Skeletal muscle tissue (tissue), 4 donors: Measurements from ENCODE around the gene SH2D3C. TPM values are rescaled to one million over a fixed set of nuclear protein-coding genes. Genes with fewer than 3 reads are reported as not detected.
A peak's percentile ranks its signal among the peaks of the same experiment; 100 is the strongest.

ENCODE experiments used
- H3K27ac ChIP-seq: one replicate; pipeline ENCODE4 v1.7.0; 2013; ENCODE audit warnings: mild to moderate bottlenecking, low read depth, low read length, inconsistent platforms
- H3K27me3 ChIP-seq, 3 donors: one replicate each; pipeline ENCODE4 v1.7.0; 2013; ENCODE audit warnings: low read length in 3 of 3; ENCODE audit not compliant: control insufficient read depth in 3 of 3, insufficient read depth in 3 of 3
- H3K36me3 ChIP-seq, 3 donors: one replicate each; pipeline ENCODE4 v1.7.0; 2013; ENCODE audit warnings: low read length in 3 of 3; ENCODE audit not compliant: control insufficient read depth in 3 of 3, insufficient read depth in 3 of 3
- H3K4me1 ChIP-seq, 3 donors: one replicate each; pipeline ENCODE4 v1.7.0; 2013; ENCODE audit warnings: low read length in 3 of 3, mild to moderate bottlenecking in 3 of 3; ENCODE audit not compliant: control insufficient read depth in 3 of 3, insufficient read depth in 3 of 3
- H3K4me3 ChIP-seq, 3 donors: one replicate each; pipeline ENCODE4 v1.7.0; 2013; ENCODE audit warnings: low read length in 3 of 3
- H3K9ac ChIP-seq, 3 donors: one replicate each; pipeline ENCODE4 v1.7.0; 2013; ENCODE audit warnings: low read length in 3 of 3, mild to moderate bottlenecking in 3 of 3, moderate library complexity in 2 of 3, low read depth in 1 of 3
- H3K9me3 ChIP-seq, 3 donors: one replicate each; pipeline ENCODE4 v1.7.0; 2013; ENCODE audit warnings: low read length in 3 of 3; ENCODE audit not compliant: control insufficient read depth in 3 of 3
- total RNA-seq: library from RNA; depleted of rRNA; stranded (reverse); fragments of >200 nt; gene quantifications from one replicate; pipeline ENCODE4 v1.2.3, GENCODE V29; 2014
- donor health status: Osteomylitis.

The SH2D3C gene
- total RNA-seq, 1 donor from 2014 or later, result 15.1 TPM

DNA sequence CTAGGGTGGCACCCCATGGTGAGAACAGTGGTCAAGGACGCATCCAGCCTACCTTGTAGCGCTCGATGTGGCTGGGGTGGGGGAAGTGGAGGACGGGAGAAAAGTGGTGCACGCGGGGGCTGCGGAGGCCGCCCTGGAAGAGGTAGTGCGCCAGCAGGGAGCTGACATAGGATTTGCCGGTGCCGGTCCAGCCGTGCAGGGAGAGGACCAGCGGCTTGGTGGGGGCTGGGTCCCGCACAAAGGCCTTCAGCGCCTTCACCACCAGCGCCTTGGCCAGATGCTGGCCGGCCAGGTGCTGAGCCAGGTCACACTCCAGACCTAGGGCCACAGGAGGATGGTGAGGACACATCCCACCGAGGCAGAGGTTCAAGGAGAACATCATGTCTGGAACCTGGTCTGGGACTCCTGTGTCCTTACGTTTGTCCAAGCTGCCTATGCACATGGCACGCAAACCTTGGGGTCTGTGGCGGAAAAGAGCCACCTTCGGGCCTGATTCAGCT lies 44.2 kb downstream of the SH2D3C start:
- Histone ChIP-seq H3K4me1 (peaks cover 6 to 14% (median 13%) of the 10 kb centered on the region in 3 donors), H3K36me3 (peaks cover 6 to 28% (median 21%) of the 10 kb centered on the region in 3 donors), H3K27me3 (no peaks in the 10 kb centered on the region), H3K4me3 (peak overlapping the region; percentile 77 to 91 (median 84)), H3K27ac (peak overlapping the region; percentile 91), H3K9ac (peak overlapping the region; percentile 71 to 89 (median 89)), H3K9me3 (no peaks in the 10 kb centered on the region)

DNA sequence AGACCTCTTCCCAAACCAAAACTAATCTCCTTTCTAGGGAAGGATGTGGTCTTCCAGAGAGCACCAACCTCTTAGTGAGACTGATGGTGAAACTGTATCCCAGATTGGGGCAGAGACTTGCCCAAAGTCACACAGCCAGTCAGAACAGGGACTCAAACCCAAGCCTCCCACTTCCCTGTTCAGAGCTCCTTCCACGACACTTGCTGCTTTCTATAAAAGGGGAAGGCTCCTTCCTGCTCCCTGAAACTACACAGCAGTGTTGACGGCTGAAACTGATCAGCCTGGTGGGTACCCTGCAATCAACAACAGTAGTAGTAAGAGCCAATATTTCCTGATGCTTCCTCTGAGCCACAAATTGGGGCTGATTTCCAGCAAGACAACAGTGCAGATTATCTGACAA lies 44.9 kb downstream of the SH2D3C start:
- Histone ChIP-seq H3K36me3 (peaks cover 6 to 28% (median 21%) of the 10 kb centered on the region in 3 donors), H3K4me1 (peaks cover 6 to 14% (median 13%) of the 10 kb centered on the region in 3 donors), H3K9me3 (no peaks in the 10 kb centered on the region), H3K4me3 (no peak overlapping the region), H3K27me3 (no peaks in the 10 kb centered on the region), H3K27ac (no peak overlapping the region), H3K9ac (no peak overlapping the region)

DNA sequence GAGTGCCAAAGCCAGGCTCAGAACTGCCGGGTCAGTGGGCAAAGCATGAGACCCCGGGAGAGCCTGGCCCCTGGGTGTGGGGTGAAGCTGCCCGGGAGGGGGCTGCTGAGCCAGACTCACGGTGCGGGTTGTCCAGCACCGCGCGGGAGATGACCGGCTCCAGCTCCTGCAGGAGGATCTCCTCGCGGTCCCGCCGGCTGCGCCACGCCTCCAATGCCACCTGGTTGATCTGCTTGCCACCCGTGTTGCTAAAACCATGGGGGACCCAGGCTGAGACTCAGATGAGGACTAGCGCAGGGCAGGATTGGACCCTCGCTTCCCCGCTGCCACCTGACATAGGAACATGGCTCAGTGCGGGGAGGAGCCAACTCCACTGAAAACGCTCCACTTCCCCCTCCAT lies 46.0 kb downstream of the SH2D3C start:
- Histone ChIP-seq H3K27ac (no peak overlapping the region), H3K4me3 (no peak overlapping the region), H3K4me1 (peaks cover 6 to 14% (median 13%) of the 10 kb centered on the region in 3 donors), H3K9ac (no peak overlapping the region), H3K36me3 (peaks cover 6 to 24% (median 21%) of the 10 kb centered on the region in 3 donors), H3K9me3 (no peaks in the 10 kb centered on the region), H3K27me3 (no peaks in the 10 kb centered on the region)

DNA sequence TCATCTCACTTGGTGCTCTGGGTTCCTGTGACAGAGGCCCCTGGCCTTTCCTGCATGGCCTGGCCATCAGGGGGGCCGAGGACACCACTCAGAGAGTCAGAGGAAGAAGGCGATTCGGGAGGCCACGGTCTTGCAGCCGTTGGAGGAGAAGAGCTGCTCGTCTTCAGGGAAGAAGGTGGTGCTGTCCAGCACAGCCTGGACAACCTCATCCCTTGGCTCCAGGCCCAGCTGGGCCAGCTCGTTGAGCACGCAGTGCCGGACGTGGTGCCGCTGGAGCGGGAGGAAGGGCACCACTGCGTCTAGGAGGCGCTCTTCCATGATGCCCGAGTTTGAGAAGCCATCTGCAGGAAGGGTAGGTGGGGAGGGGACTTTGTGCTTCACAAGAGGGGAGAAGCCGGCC lies 46.5 kb downstream of the SH2D3C start:
- Histone ChIP-seq H3K9me3 (no peaks in the 10 kb centered on the region), H3K27ac (no peak overlapping the region), H3K27me3 (no peaks in the 10 kb centered on the region), H3K4me3 (no peak overlapping the region), H3K36me3 (peaks cover 6 to 24% (median 21%) of the 10 kb centered on the region in 3 donors), H3K4me1 (peaks cover 6 to 14% (median 13%) of the 10 kb centered on the region in 3 donors), H3K9ac (no peak overlapping the region)

DNA sequence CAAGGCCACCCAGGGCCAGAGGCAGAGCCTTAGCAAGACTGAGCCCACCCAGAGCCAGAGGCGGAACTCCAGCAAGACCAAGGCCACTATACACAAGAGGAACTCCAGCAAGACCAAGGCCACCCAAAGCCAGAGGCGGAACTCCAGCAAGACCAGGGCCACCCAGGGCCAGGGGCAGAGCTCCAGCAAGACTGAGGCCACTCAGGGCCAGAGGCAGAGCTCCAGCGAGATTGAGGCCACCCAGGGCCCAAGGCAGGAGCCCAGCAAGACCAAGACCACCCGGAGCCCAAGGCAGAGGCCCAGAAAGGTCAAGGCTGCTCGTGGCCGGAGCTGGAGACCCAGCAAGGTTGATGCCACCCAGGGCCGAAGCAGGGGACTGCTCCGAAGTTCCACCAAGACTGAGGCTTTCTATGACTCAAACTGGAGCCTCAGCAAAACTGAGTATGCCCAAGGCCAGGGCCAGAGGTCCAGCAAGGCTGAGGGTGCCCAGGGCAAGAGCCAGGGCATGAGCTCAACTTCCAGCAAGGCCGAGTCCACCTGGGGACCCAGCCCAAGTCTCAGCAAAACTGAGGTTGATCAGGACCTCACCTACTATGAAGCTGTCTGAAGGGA lies 47.6 kb downstream of the SH2D3C start:
- Histone ChIP-seq H3K4me3 (no peak overlapping the region), H3K27ac (no peak overlapping the region), H3K4me1 (peaks cover 6 to 13% (median 13%) of the 10 kb centered on the region in 3 donors), H3K36me3 (peaks cover 6 to 24% (median 21%) of the 10 kb centered on the region in 3 donors), H3K27me3 (no peaks in the 10 kb centered on the region), H3K9me3 (no peaks in the 10 kb centered on the region), H3K9ac (no peak overlapping the region)

DNA sequence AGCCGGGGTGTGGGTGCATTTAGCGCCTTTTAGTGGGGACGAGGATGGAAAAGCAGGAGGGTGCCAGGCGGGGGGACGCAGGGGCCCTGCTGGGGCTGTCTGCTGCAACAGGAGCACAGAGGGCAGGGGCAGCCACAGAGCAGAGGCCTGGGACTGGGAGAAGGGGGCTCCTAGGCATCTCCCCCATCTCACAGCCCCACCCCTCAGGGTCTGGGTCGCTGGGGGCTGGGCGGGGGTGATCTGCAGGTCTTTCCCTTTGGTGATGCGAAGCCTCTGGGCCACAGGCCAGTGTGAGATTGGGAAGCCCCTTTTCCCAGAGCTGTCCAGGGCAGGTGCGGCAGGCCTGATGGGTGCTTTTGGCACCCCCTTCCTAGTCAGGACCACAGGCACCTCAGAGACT lies 48.2 kb downstream of the SH2D3C start:
- Histone ChIP-seq H3K36me3 (peaks cover 6 to 24% (median 21%) of the 10 kb centered on the region in 3 donors), H3K4me3 (no peak overlapping the region), H3K27me3 (no peaks in the 10 kb centered on the region), H3K9me3 (no peaks in the 10 kb centered on the region), H3K9ac (no peak overlapping the region), H3K4me1 (peaks cover 6 to 13% (median 7%) of the 10 kb centered on the region in 3 donors), H3K27ac (no peak overlapping the region)

DNA sequence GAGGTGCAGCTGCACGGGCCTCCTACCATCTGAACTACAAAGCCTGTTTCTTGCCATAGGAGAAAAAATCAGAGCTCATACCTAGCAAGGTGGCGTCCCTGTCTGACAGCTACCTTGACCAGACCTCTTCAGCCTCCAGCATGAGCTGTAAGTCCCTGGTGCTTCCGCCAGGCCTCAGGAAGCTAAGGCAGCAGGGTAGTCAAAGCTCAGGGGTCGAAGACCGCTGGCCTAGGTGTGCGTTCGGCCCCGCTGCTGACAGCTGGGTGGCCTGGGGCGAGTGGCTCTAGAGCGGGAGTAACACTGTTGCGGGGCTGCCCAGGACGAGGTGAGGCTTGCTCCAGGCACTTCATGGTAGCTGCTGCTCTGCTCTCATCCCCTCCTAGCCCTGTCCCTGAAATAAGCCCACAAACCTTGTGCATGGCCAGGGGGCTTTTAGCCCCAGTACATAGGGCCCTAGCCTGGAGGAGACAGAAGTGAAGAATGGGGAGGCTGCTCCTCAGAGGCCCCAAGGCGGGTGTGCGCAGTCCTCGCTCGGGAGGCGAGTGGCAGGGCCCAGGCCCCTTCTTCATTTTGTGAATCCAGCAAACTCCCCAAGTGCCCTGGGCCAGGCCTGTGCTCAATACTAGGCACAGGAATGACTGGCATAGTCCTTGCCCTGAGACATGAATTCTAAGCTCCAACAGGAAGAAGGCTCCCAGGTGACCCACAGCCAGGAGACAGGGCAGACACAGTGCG lies 48.8 kb downstream of the SH2D3C start:
- H3K4me3 ChIP-seq, result no peak overlapping the region
- H3K36me3 ChIP-seq, result peaks cover 6 to 24% (median 21%) of the 10 kb centered on the region in 3 donors
- no peak overlapping the region for H3K27ac ChIP-seq
- H3K9ac ChIP-seq, result no peak overlapping the region
- H3K27me3 ChIP-seq, result no peaks in the 10 kb centered on the region
- no peaks in the 10 kb centered on the region for H3K9me3 ChIP-seq
- peaks cover 6 to 12% (median 7%) of the 10 kb centered on the region in 3 donors for H3K4me1 ChIP-seq

DNA sequence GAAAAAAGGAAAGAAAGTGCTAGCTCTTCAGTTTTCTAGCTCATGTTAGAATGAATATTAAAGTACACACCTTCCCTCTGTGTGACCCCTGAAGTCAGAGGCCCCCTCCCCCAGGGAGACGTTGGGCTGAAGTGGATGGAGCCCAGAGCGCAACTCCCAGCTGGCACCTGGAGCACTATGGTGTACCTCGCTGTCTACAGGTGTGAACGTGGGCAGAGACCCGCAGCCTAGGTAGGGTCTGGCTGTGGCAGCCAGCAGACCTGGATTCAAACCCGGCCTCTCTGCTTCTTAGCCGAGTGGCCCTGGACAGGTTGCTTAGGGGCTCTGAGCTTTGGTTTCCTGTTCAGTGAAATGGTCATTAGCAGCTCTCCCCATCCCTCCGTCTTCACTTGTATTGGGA lies 49.7 kb downstream of the SH2D3C start:
- peaks cover 0 to 4% (median 3%) of the 10 kb centered on the region in 3 donors for H3K4me1 ChIP-seq
- peaks cover 6 to 24% (median 21%) of the 10 kb centered on the region in 3 donors for H3K36me3 ChIP-seq
- H3K9me3 ChIP-seq, result no peaks in the 10 kb centered on the region
- H3K9ac ChIP-seq, result no peak overlapping the region
- H3K27ac ChIP-seq, result no peak overlapping the region
- H3K4me3 ChIP-seq, result no peak overlapping the region
- no peaks in the 10 kb centered on the region for H3K27me3 ChIP-seq

DNA sequence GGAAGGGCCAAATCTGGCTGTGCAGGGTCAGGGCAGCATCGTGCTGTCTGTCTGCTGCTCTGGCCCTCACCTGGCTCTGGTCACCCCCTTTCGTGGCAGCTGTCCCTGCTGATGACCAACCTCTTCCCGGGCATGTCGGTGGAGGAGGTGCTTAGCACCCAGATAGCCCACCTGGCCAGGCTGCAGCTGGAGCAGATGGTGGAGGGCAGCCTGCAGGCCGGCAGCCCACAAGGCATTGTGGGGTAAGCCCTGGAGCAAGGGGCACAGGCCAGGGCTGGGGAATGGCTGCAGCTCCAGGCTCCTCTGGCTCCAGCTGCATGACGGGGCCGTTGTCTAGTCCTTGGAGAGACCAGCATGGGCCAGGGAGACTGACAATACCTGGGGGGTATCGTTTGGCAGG lies 51.6 kb downstream of the SH2D3C start:
- peaks cover 0 to 4% (median 0%) of the 10 kb centered on the region in 3 donors for H3K4me1 ChIP-seq
- H3K9me3 ChIP-seq, result no peaks in the 10 kb centered on the region
- peaks cover 0 to 6% (median 0%) of the 10 kb centered on the region in 3 donors for H3K27me3 ChIP-seq
- peaks cover 4 to 12% (median 9%) of the 10 kb centered on the region in 3 donors for H3K36me3 ChIP-seq
- no peak overlapping the region for H3K9ac ChIP-seq
- H3K4me3 ChIP-seq, result no peak overlapping the region
- no peak overlapping the region for H3K27ac ChIP-seq

DNA sequence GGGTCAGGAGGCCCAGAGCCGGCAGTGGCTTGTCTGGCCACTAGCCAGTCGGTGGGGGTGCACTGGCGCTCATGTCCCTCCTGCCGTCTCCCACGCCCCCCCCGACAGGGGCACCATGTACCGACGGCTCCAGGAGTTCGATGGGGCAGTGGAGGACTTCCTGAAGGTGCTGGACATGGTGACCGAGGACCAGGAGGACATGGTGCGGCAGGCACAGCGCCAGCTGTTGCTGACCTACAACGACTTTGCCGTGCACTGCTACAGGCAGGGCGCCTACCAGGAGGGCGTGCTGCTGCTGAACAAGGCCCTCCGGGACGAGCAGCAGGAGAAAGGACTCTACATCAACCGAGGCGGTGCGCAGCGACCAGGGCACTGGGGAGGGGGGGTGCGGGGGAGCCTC lies 54.5 kb downstream of the SH2D3C start:
- H3K9ac ChIP-seq, result peak overlapping the region in 1 of 3 donors; percentile 54
- H3K4me3 ChIP-seq, result no peak overlapping the region
- H3K36me3 ChIP-seq, result no peaks in the 10 kb centered on the region
- H3K27me3 ChIP-seq, result peaks cover 0 to 6% (median 0%) of the 10 kb centered on the region in 3 donors
- H3K27ac ChIP-seq, result no peak overlapping the region
- H3K9me3 ChIP-seq, result no peaks in the 10 kb centered on the region
- peaks cover 0 to 4% (median 0%) of the 10 kb centered on the region in 3 donors for H3K4me1 ChIP-seq
